Subcutaneous adipose tissue (tissue), 4 donors: ENCODE data around the gene FGG. TPM values are rescaled to one million over a fixed set of nuclear protein-coding genes. Genes with fewer than 3 reads are reported as not detected.

ENCODE experiments used
- CTCF ChIP-seq: fragments of 450-650 bp; IDR thresholded peaks from one replicate; pipeline ENCODE4 v1.5.1; 2016; ENCODE audit warnings: low read depth, mild to moderate bottlenecking, control low read depth, antibody characterized with exemption, moderate library complexity
- total RNA-seq, 4 donors: library from RNA; depleted of rRNA; stranded (reverse); fragments of >200 nt; gene quantifications; one replicate each; pipeline ENCODE4 v1.1.0, GENCODE V29; 2016

Gene FGG
- total RNA-seq, 4 donors from 2014 or later: not detected

- TF ChIP-seq CTCF: no peak
These were observed 623 bp downstream of the FGG start for GRCh38 chr4:154611833-154612232.

GRCh38 chr4:154610582-154610981 lies 1.9 kb downstream of the FGG start:
- TF ChIP-seq CTCF: no peak

DNA sequence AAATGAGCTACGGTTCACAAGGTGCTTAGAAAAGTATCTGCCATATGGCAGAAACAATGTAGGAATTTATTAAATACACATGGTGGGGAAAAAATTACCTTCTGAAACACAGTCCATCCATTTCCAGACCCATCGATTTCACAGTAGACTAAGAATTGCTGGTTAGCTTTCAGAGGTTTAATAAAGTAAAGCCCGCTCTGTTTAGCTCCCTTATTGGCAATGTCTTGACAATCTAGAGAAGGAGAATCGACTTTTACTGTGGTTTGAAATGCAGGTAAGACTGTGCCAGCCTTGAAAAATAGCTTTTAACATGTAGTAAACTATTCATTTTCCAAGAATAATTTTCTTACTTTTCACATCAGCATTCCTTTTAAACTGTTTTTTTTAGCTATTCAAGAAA lies 2.9 kb downstream of the FGG start:
- no peak for TF ChIP-seq CTCF

DNA sequence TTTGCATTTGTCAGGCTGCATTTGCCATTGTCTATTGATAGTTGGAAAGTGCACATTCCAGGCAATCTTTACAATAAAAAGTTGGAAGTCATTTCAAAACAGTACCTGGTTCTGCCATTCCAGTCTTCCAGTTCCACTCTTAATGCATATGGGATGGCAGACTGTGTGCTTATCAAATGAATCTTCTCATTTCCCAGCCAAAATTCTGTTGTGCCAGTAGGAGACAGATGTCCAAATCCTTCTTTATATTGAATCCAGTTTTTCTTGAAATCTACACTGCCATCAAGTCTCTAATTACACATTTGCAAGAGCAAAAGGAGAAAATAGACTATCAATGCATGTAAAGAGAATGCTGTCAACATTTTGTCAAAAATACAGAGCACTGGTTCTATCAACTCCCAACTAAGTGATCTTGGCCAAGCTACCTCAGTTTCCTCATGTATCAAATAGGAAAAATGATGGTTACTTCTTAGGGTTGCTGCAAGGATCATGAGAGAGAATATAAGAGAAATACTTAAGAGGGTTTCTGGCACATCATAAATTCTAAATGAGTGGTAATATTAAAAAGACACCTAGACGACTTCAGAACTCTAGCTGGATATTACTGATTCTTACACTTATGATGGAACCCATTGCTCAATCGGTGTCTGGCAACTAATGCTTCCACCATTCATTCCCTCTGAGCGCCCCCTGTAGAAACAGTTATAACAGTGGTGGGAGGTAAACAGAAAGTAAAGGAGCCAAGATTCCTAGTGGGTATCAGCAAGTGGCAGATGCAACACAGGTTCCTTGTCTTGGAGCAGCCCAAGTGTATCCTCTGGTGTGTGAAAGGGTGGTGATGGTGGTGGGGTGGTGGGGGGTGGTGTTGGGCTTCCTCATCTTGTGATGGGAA lies 3.8 kb downstream of the FGG start:
- no peak for TF ChIP-seq CTCF

DNA sequence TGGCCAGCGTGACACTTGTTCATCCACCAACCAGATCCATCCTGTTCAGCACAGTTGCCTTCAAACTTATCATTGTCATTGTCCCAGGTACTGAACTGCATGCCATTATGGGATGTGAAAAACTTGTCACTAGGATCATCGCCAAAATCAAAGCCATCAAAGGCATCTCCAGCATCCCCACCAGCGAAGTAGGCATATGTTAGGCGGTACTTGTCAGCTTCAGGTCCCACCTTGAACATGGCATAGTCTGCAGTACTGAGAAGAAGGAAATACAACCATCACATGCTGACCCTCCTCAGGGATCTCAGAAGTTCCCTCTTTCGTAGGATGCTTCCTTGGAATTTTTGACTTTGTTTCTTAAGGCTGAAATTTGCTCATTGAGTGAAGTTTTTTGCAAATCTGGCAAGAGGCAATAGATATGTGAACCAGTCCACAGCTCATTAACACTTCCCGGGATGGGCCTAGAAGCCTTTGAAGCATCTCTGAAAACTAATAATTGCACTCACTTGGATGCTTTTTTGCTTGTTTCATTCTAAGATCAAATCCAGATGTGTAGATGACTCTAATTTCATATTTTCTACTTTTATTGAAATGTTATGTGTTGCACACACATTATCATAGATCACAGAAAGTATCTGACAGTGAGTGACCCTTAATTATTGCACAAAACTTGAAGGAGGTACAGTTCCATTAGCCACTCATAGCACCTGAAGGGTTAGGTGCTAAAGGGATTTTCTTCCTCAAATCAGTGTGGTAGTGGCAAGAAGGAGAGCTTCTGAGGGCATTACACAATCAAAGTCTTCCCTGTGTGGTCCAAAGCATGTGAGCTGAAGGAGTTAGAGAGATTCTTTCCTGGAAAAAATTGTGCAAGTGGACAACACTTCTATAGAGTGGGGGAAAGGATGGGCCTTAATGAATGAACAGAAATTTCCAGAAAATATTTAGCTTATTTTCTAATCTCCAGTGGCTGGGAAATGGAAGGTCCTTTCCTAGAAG lies 5.4 kb downstream of the FGG start:
- TF ChIP-seq CTCF: no peak

DNA sequence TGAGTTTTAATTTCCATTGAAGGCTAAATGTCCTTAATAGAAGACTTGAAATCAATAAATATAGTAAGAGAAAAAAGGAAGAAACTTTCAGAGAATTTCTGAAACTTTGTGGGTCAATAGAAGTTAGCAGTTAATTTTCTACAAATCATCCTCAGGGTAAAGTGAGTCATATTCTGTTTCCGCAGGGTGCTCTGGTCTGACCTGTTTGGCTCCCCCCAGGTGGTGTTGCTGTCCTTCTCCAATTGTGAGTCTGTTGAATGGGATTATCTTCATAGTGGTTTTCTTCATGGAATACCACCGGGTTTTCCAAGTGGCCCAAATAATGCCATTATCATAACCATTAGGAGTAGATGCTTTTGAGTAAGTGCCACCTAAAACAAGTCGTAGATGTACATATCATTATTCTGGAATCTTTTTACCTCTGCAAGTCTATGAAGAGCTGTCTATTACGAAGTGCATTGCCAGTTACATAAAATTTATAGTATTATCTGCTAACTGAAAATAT lies 7.7 kb downstream of the FGG start:
- TF ChIP-seq CTCF: no peak
